ENCODE measurements around the gene HMGB2. TPM values are rescaled to one million over a fixed set of nuclear protein-coding genes. Genes with fewer than 3 reads are reported as not detected.

HMGB2 gene
- total and polyA plus RNA-seq, 4 experiments from 2014 or later: 110 to 255 (median 156) TPM

DNA sequence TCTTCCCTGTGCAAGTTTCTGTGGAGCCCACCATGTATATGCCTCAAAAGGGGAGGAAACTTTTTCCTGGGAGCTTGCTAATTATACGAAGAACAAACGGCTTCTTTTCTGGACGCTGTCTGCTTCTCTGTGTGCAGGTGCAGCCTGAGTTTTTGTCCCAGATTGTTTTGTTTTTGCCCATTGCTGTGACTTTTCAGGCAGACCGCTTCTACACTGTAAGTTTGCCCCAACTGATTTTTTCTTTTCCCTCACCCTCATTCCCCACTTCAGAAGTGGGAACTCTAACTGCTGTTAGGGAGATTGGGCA lies 51.9 kb downstream of the HMGB2 start:
- no peak overlapping the region for H3K27ac ChIP-seq (ENCODE audit: low read depth, low read length)
- H3K9me3 ChIP-seq (ENCODE audit: control insufficient read depth in 1 of 2, low read length in 2 of 2): peaks cover 0 to 4% of the 10 kb centered on the region in 2 donors
- Mint-ChIP-seq H3K4me3 (no peak overlapping the region), H3K27ac (peak overlapping the region in 1 of 7 donors; percentile 50), H3K4me1 (peaks cover 0 to 2% (median 0%) of the 10 kb centered on the region in 4 donors), H3K9me3 (peaks cover 0 to 55% (median 19%) of the 10 kb centered on the region in 8 donors), H3K27me3 (no peaks in the 10 kb centered on the region), H3K36me3 (peaks cover 17 to 44% of the 10 kb centered on the region in 2 donors)
- intact Hi-C loops (cut with micrococcal nuclease): no loop called here
- no peaks in the 10 kb centered on the region for H3K36me3 ChIP-seq (ENCODE audit: insufficient read depth, low read length)
- ChIA-PET CTCF (ENCODE audit: partially characterized antibody) (interaction anchor here (1.3 to 3.1 kb wide), 4 partner anchors 10 to 269 kb away, joined by 4 to 13 read pairs (median 6); no protein-coding TSS in a partner anchor), POLR2A (ENCODE audit: partially characterized antibody) (no interaction called here)
- no peak for DNase-seq
- no peak overlapping the region for H3K4me3 ChIP-seq (ENCODE audit: low read length in 2 of 2)
- H3K27me3 ChIP-seq (ENCODE audit: insufficient read depth, low read length): no peaks in the 10 kb centered on the region
- H3K4me1 ChIP-seq (ENCODE audit: insufficient read depth, low read length): no peaks in the 10 kb centered on the region

DNA sequence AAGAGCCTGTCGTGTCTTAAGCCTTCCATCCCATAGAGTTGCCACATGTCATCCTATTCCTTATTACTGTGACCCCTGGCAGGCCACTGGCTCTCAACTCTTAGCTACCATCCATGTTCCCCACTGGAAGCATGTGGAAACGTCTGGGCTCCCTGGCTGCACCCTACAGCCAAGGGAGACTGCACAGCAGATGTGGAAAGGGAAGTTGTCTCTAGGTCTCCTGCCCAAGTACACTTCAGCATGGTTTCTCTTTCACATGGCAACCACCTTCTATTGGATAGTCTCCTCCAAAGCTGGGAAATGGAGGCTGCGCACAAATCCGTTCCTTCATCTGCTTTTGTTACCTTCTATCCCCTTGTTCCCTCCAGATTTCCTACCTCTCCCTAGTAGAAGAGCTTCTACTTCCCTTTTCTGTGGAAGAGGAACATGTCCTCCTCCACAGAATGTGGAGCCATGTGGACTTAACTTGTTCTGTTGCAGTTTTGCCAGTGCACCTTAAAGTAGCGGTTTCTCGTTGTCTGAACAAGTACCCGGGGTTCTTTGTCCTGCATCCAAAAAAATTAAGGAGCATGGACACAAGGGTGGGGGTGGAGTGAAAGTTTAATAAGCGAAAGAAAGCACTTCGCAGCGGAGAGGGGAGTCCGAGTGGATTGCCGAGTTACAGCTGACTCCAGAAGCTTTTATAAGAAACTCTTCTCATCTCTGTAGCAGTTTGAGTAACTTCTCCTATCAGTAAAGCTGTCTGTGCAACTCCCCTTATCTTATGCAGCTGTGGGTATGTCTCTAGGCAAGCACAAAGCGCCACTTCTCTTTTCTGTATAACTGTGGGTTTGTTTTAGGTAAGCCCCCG lies 52.5 kb downstream of the HMGB2 start:
- Histone ChIP-seq H3K4me1 (ENCODE audit: insufficient read depth, low read length) (no peaks in the 10 kb centered on the region), H3K4me3 (ENCODE audit: low read length in 2 of 2) (no peak overlapping the region), H3K27ac (ENCODE audit: low read depth, low read length) (no peak overlapping the region), H3K27me3 (ENCODE audit: insufficient read depth, low read length) (no peaks in the 10 kb centered on the region), H3K36me3 (ENCODE audit: insufficient read depth, low read length) (no peaks in the 10 kb centered on the region), H3K9me3 (ENCODE audit: control insufficient read depth in 1 of 2, low read length in 2 of 2) (no peaks in the 10 kb centered on the region)
- Mint-ChIP-seq H3K36me3 (peaks cover 17 to 44% of the 10 kb centered on the region in 2 donors), H3K9me3 (peaks cover 0 to 50% (median 15%) of the 10 kb centered on the region in 8 donors), H3K4me1 (peaks cover 0 to 2% (median 0%) of the 10 kb centered on the region in 4 donors), H3K4me3 (peak overlapping the region in 1 of 8 donors; percentile 17), H3K27me3 (no peaks in the 10 kb centered on the region), H3K27ac (peak overlapping the region in 2 of 7 donors; percentile 6 to 50)
- DNase-seq: no peak
- CTCF ChIA-PET (ENCODE audit: partially characterized antibody): interaction anchor here (1.0 to 3.1 kb wide), 9 partner anchors 10 to 270 kb away, joined by 3 to 13 read pairs (median 4); no protein-coding TSS in a partner anchor
- intact Hi-C loops (cut with micrococcal nuclease): no loop called here
- POLR2A ChIA-PET (ENCODE audit: partially characterized antibody): no interaction called here

Other genes starting within 250 kb of the HMGB2 start
- gene GALNT7, start 165.5 kb downstream of the HMGB2 start, total RNA-seq: 10 to 100 TPM; 24.1 to 26.3 TPM
- 10 to 100 TPM; 12.6 to 20.4 TPM for gene GALNT7, start 165.5 kb downstream of the HMGB2 start, polyA plus RNA-seq
- 1 to 10 TPM; 5.6 to 7.0 TPM for gene SAP30, start 36.6 kb upstream of the HMGB2 start, total RNA-seq
- 1 to 10 TPM; 5.8 to 7.1 TPM for gene SAP30, start 36.6 kb upstream of the HMGB2 start, polyA plus RNA-seq
- gene SCRG1, start 64.8 kb upstream of the HMGB2 start, total RNA-seq: not detected
- under 1 TPM in 1 of 2 donors, not detected in 1; 0.16 TPM for gene SCRG1, start 64.8 kb upstream of the HMGB2 start, polyA plus RNA-seq
- gene HAND2, start 195.9 kb upstream of the HMGB2 start, total RNA-seq: not detected
- not detected for gene HAND2, start 195.9 kb upstream of the HMGB2 start, polyA plus RNA-seq